ENCODE measurements around the gene ACACB.

DNA sequence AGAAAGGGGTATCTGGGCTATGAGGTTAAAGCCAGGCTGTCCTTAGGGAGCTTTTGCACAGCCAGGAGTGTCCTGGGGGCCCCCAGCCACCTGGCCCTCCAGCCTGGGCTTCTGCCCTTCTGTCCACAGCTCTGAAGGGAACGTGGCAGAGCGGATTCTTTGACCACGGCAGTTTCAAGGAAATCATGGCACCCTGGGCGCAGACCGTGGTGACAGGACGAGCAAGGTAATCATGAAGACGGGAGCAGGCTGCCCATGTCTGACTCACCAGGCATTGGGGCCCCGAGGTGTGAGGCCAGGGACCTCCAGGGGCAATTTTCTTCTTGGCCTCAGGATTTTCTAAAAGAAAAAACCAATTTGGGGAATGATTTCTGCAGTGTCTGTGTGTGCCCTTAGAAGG, 139.6 kb downstream of the ACACB start:
- TF ChIP-seq, protein P1, sequence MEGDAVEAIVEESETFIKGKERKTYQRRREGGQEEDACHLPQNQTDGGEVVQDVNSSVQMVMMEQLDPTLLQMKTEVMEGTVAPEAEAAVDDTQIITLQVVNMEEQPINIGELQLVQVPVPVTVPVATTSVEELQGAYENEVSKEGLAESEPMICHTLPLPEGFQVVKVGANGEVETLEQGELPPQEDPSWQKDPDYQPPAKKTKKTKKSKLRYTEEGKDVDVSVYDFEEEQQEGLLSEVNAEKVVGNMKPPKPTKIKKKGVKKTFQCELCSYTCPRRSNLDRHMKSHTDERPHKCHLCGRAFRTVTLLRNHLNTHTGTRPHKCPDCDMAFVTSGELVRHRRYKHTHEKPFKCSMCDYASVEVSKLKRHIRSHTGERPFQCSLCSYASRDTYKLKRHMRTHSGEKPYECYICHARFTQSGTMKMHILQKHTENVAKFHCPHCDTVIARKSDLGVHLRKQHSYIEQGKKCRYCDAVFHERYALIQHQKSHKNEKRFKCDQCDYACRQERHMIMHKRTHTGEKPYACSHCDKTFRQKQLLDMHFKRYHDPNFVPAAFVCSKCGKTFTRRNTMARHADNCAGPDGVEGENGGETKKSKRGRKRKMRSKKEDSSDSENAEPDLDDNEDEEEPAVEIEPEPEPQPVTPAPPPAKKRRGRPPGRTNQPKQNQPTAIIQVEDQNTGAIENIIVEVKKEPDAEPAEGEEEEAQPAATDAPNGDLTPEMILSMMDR (conservative IDR thresholded peaks at IDR 0.05; ENCODE audit: low read depth, low read length) = no peak
- no peak for TF ChIP-seq EZH2 (IDR thresholded peaks at IDR 0.05; ENCODE audit: borderline replicate concordance, low read depth, low read length, poor library complexity, severe bottlenecking)

Data from A673 (cell line).